Measurements from ENCODE around the gene PLEKHA4. TPM values are rescaled to one million over a fixed set of nuclear protein-coding genes. Genes with fewer than 3 reads are reported as not detected.
A peak's percentile ranks its signal among the peaks of the same experiment; 100 is the strongest.
"Not testable (repeated sequence)": the region's sequence is repeated elsewhere in the genome, so short reads cannot be mapped to it uniquely, and the experiment has no call there.

The PLEKHA4 gene
- total RNA-seq, 1 donor from 2014 or later, result 8.5 TPM

DNA sequence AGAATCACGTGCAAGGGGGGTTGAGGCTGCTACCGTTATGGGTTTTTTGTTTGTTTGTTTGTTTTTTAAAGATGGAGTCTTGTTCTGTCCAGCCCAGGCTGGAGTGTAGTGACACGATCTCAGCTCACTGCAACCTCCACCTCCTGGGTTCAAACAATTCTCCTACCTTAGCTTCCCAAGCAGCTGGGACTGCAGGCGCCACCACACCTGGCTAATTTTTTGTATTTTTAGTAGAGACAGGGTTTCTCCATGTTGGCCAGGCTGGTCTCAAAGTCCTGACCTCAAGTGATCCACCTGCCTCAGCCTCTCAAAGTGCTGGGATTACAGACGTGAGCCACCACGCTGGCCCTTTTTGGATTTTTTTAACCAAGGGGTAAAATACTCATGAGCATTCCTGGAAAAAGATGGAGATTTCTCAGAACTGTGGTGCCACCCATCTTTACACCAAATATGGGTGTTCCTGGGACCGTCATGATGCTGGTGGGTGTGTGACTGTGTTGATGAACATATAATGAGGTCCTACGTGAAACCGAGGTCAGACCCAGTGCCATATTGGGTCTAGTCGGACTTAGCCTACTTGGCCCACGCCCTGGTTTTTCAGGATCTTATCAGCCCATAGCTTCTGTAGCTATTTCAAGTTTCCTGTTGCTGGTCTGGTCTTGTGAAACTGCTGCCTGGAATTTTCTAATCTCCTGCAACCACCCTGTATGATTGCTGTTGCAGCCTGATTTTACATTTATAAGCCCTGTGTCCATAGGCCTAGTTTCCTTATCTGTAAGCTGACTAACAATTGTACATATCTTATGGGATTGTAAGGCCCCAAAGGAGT is 10.0 kb upstream of the PLEKHA4 start:
- no peaks in the 10 kb centered on the region for H3K27me3 Mint-ChIP-seq

DNA sequence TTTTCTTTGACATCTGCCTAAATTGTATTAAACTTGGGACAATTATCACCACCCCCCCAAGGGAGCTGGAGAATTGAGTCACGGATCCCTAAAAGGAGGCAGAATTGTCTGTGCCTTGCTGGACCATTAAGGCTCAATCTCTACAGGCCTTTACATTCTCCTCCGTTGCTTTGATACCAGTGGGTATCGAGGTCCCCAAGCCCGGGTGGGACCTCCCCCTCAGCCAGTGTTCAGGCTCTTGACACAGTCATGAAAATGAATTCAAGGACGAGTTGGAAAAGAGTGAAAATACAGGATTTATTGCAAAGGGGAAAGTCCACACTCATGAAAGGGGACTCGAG is 9.4 kb upstream of the PLEKHA4 start:
- H3K27ac Mint-ChIP-seq, result peak overlapping the region; percentile 74
- DNase-seq (ENCODE audit: low spot score, unreplicated experiment), result no peak
- TF ChIP-seq, protein P1, sequence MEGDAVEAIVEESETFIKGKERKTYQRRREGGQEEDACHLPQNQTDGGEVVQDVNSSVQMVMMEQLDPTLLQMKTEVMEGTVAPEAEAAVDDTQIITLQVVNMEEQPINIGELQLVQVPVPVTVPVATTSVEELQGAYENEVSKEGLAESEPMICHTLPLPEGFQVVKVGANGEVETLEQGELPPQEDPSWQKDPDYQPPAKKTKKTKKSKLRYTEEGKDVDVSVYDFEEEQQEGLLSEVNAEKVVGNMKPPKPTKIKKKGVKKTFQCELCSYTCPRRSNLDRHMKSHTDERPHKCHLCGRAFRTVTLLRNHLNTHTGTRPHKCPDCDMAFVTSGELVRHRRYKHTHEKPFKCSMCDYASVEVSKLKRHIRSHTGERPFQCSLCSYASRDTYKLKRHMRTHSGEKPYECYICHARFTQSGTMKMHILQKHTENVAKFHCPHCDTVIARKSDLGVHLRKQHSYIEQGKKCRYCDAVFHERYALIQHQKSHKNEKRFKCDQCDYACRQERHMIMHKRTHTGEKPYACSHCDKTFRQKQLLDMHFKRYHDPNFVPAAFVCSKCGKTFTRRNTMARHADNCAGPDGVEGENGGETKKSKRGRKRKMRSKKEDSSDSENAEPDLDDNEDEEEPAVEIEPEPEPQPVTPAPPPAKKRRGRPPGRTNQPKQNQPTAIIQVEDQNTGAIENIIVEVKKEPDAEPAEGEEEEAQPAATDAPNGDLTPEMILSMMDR (IDR thresholded peaks at IDR 0.05; ENCODE audit: unreplicated experiment), result no peak
- no peaks in the 10 kb centered on the region for H3K27me3 Mint-ChIP-seq
- no peak overlapping the region for H3K4me3 Mint-ChIP-seq (ENCODE audit: low read depth)
- H3K9me3 Mint-ChIP-seq (ENCODE audit: low read depth), result peaks cover 4% of the 10 kb centered on the region
- H3K4me1 Mint-ChIP-seq (ENCODE audit: low read depth), result peaks cover 31% of the 10 kb centered on the region
- H3K36me3 Mint-ChIP-seq (ENCODE audit: insufficient read depth), result peaks cover 28% of the 10 kb centered on the region

More for the DNA sequence above, 10.0 kb upstream of the PLEKHA4 start:
- DNase-seq (ENCODE audit: low spot score, unreplicated experiment), result no peak
- peaks cover 26% of the 10 kb centered on the region for H3K4me1 Mint-ChIP-seq (ENCODE audit: low read depth)
- H3K27ac Mint-ChIP-seq, result peak overlapping the region; percentile 74
- no peak overlapping the region for H3K4me3 Mint-ChIP-seq (ENCODE audit: low read depth)
- TF ChIP-seq, protein P1 (IDR thresholded peaks at IDR 0.05; ENCODE audit: unreplicated experiment), result no peak
- peaks cover 4% of the 10 kb centered on the region for H3K9me3 Mint-ChIP-seq (ENCODE audit: low read depth)
- H3K36me3 Mint-ChIP-seq (ENCODE audit: insufficient read depth), result peaks cover 26% of the 10 kb centered on the region

DNA sequence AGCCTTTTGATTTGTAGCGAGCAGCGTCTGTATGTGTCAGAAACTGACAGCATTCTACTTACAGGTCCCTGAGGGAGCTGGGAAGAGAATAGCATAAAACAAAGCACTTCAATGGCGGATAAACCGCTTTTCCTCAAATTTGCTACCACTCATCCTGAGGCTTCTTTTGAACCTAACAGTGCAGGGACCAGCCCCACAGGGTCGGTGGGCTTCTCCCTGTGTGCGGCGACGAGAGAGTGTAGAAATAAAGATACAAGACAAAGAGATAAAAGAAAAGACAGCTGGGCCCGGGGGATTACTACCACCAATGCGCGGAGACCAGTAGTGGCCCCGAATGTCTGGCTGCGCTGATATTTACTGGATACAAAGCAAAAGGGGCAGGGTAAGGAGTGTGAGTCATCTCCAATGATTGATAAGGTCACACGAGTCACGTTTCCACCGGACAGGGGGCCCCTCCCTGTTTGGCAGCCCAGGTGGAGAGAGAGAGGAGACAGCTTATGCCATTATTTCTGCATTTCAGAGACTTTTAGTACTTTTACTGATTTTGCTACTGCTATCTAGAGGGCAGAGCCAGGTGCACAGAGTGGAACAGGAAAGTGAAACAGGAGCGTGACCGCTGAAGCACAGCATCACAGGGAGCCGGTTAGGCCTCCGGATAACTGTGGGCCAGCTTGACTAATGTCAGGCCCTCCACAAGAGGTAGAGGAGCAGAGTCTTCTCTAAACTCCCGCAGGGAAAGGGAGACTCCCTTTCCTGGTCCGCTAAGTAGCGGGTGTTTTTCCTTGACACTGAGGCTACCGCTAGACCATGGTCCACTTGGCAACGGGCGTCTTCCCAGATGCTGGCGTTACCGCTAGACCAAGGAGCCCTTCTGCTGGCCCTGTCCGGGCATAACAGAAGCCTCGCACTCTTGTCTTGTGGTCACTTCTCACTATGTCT is 7.9 kb upstream of the PLEKHA4 start:
- H3K27ac Mint-ChIP-seq, result peak overlapping the region; percentile 81

DNA sequence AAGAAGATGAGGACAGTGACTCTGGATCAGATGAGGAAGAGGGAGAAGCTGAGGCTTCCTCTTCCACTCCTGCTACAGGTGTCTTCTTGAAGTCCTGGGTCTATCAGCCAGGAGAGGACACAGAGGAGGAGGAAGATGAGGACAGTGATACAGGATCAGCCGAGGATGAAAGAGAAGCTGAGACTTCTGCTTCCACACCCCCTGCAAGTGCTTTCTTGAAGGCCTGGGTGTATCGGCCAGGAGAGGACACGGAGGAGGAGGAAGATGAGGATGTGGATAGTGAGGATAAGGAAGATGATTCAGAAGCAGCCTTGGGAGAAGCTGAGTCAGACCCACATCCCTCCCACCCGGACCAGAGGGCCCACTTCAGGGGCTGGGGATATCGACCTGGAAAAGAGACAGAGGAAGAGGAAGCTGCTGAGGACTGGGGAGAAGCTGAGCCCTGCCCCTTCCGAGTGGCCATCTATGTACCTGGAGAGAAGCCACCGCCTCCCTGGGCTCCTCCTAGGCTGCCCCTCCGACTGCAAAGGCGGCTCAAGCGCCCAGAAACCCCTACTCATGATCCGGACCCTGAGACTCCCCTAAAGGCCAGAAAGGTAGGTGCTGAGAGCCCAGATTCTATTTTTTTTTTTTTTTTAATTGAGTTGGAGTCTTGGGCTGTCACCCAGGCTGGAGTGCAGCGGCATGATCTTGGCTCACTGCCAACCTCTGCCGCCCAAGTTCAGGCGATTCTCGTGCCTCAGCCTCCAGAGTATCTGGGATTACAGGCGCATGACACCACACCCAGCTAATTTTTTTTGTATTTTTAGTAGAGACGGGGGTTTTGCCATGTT is 6.1 kb upstream of the PLEKHA4 start:
- Mint-ChIP-seq H3K36me3 (ENCODE audit: insufficient read depth) (peaks cover 30% of the 10 kb centered on the region), H3K4me3 (ENCODE audit: low read depth) (peak overlapping the region; percentile 99), H3K27me3 (no peaks in the 10 kb centered on the region), H3K9me3 (ENCODE audit: low read depth) (no peaks in the 10 kb centered on the region), H3K4me1 (ENCODE audit: low read depth) (peaks cover 31% of the 10 kb centered on the region), H3K27ac (peak overlapping the region; percentile 85)
- DNase-seq (ENCODE audit: low spot score, unreplicated experiment), result no peak
- TF ChIP-seq, protein P1 (IDR thresholded peaks at IDR 0.05; ENCODE audit: unreplicated experiment), result no peak

More for the DNA sequence above, 7.9 kb upstream of the PLEKHA4 start:
- H3K36me3 Mint-ChIP-seq (ENCODE audit: insufficient read depth), result peaks cover 30% of the 10 kb centered on the region
- not testable (repeated sequence) for H3K27me3 Mint-ChIP-seq; DNase-seq (ENCODE audit: low spot score, unreplicated experiment); H3K9me3 Mint-ChIP-seq (ENCODE audit: low read depth)
- H3K4me1 Mint-ChIP-seq (ENCODE audit: low read depth), result peaks cover 31% of the 10 kb centered on the region
- peak overlapping the region; percentile 58 for H3K4me3 Mint-ChIP-seq (ENCODE audit: low read depth)

DNA sequence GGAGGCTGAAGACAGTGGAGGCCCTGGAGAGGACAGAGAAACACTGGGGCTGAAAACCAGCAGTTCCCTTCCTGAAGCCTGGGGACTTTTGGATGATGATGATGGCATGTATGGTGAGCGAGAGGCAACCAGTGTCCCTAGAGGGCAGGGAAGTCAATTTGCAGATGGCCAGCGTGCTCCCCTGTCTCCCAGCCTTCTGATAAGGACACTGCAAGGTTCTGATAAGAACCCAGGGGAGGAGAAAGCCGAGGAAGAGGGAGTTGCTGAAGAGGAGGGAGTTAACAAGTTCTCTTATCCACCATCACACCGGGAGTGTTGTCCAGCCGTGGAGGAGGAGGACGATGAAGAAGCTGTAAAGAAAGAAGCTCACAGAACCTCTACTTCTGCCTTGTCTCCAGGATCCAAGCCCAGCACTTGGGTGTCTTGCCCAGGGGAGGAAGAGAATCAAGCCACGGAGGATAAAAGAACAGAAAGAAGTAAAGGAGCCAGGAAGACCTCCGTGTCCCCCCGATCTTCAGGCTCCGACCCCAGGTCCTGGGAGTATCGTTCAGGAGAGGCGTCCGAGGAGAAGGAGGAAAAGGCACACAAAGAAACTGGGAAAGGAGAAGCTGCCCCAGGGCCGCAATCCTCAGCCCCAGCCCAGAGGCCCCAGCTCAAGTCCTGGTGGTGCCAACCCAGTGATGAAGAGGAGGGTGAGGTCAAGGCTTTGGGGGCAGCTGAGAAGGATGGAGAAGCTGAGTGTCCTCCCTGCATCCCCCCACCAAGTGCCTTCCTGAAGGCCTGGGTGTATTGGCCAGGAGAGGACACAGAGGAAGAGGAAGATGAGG is 5.3 kb upstream of the PLEKHA4 start:
- Mint-ChIP-seq H3K9me3 (ENCODE audit: low read depth) (no peaks in the 10 kb centered on the region), H3K4me1 (ENCODE audit: low read depth) (peaks cover 32% of the 10 kb centered on the region), H3K36me3 (ENCODE audit: insufficient read depth) (peaks cover 29% of the 10 kb centered on the region), H3K4me3 (ENCODE audit: low read depth) (peak overlapping the region; percentile 99), H3K27me3 (no peaks in the 10 kb centered on the region), H3K27ac (peak overlapping the region; percentile 100)
- TF ChIP-seq, protein P1 (IDR thresholded peaks at IDR 0.05; ENCODE audit: unreplicated experiment), result no peak
- no peak for DNase-seq (ENCODE audit: low spot score, unreplicated experiment)

Data from progenitor cell of endocrine pancreas (in vitro differentiated cells).